ENCODE measurements around the gene PDE8A. TPM values are rescaled to one million over a fixed set of nuclear protein-coding genes. Genes with fewer than 3 reads are reported as not detected.

PDE8A gene
- total RNA-seq, 1 donor from 2014 or later, result 8.6 TPM

GRCh38 chr15:85006655-85007054, 25.0 kb downstream of the PDE8A start:
- Mint-ChIP-seq H3K36me3 (ENCODE audit: low read depth) (no peaks in the 10 kb centered on the region), H3K27me3 (ENCODE audit: low read depth) (no peaks in the 10 kb centered on the region), H3K9me3 (no peaks in the 10 kb centered on the region), H3K4me3 (no peak overlapping the region), H3K27ac (ENCODE audit: unreplicated experiment) (no peak overlapping the region), H3K4me1 (no peaks in the 10 kb centered on the region)
- no peak for TF ChIP-seq CTCF (conservative IDR thresholded peaks at IDR 0.05)
- DNase-seq (ENCODE audit: low read depth, low spot score), result no peak

GRCh38 chr15:85007137-85007536, 25.5 kb downstream of the PDE8A start:
- Mint-ChIP-seq H3K4me1 (no peaks in the 10 kb centered on the region), H3K27me3 (ENCODE audit: low read depth) (no peaks in the 10 kb centered on the region), H3K36me3 (ENCODE audit: low read depth) (no peaks in the 10 kb centered on the region), H3K27ac (ENCODE audit: unreplicated experiment) (no peak overlapping the region), H3K4me3 (no peak overlapping the region), H3K9me3 (no peaks in the 10 kb centered on the region)
- no peak for DNase-seq (ENCODE audit: low read depth, low spot score)
- no peak for TF ChIP-seq CTCF (conservative IDR thresholded peaks at IDR 0.05)

GRCh38 chr15:85007741-85008397, 26.2 kb downstream of the PDE8A start:
- no peak for DNase-seq (ENCODE audit: low read depth, low spot score)
- H3K36me3 Mint-ChIP-seq (ENCODE audit: low read depth), result no peaks in the 10 kb centered on the region
- no peaks in the 10 kb centered on the region for H3K9me3 Mint-ChIP-seq
- TF ChIP-seq CTCF (conservative IDR thresholded peaks at IDR 0.05), result no peak
- H3K27ac Mint-ChIP-seq (ENCODE audit: unreplicated experiment), result peak overlapping the region; percentile 31
- H3K4me3 Mint-ChIP-seq, result no peak overlapping the region
- H3K27me3 Mint-ChIP-seq (ENCODE audit: low read depth), result no peaks in the 10 kb centered on the region
- H3K4me1 Mint-ChIP-seq, result no peaks in the 10 kb centered on the region

GRCh38 chr15:85008474-85009260, 27.0 kb downstream of the PDE8A start:
- no peak for DNase-seq (ENCODE audit: low read depth, low spot score)
- no peak overlapping the region for H3K4me3 Mint-ChIP-seq
- no peaks in the 10 kb centered on the region for H3K4me1 Mint-ChIP-seq
- no peaks in the 10 kb centered on the region for H3K36me3 Mint-ChIP-seq (ENCODE audit: low read depth)
- H3K27me3 Mint-ChIP-seq (ENCODE audit: low read depth), result no peaks in the 10 kb centered on the region
- no peaks in the 10 kb centered on the region for H3K9me3 Mint-ChIP-seq
- TF ChIP-seq CTCF (conservative IDR thresholded peaks at IDR 0.05), result no peak
- H3K27ac Mint-ChIP-seq (ENCODE audit: unreplicated experiment), result no peak overlapping the region

GRCh38 chr15:85009435-85009834, 27.8 kb downstream of the PDE8A start:
- Mint-ChIP-seq H3K36me3 (ENCODE audit: low read depth) (no peaks in the 10 kb centered on the region), H3K4me1 (no peaks in the 10 kb centered on the region), H3K4me3 (no peak overlapping the region), H3K27me3 (ENCODE audit: low read depth) (no peaks in the 10 kb centered on the region), H3K27ac (ENCODE audit: unreplicated experiment) (no peak overlapping the region), H3K9me3 (no peaks in the 10 kb centered on the region)
- DNase-seq (ENCODE audit: low read depth, low spot score), result no peak
- no peak for TF ChIP-seq CTCF (conservative IDR thresholded peaks at IDR 0.05)
